Loucy (cell line): ENCODE data around the gene GALNT5.

Source experiments
- H2AFZ ChIP-seq: fragments of 200-600 bp; sonication (generic); 2 replicates; pipeline ENCODE4 v1.6.0; 2016; ENCODE audit warnings: antibody characterized with exemption, mild to moderate bottlenecking, low read length, moderate library complexity
- H3F3A ChIP-seq: fragments of 200-600 bp; 2 replicates; pipeline ENCODE4 v1.6.0; 2016; ENCODE audit warnings: antibody characterized with exemption, low read depth, mild to moderate bottlenecking
- H3K27me3 ChIP-seq: fragments of 200-600 bp; sonication (generic); 2 replicates; pipeline ENCODE4 v1.6.1; 2014; ENCODE audit warnings: low read length, mild to moderate bottlenecking; ENCODE audit not compliant: insufficient read depth, poor library complexity, severe bottlenecking
- H3K36me3 ChIP-seq: fragments of 200-600 bp; sonication (generic); 2 replicates; pipeline ENCODE4 v1.6.1; 2016; ENCODE audit warnings: low read length; ENCODE audit not compliant: insufficient read depth
- H3K4me1 ChIP-seq: fragments of 200-600 bp; sonication (generic); 2 replicates; pipeline ENCODE4 v1.5.1; 2014; ENCODE audit warnings: low read length, mild to moderate bottlenecking; ENCODE audit not compliant: insufficient read depth, poor library complexity, severe bottlenecking
- H3K4me2 ChIP-seq: fragments of 200-600 bp; sonication (generic); 2 replicates; pipeline ENCODE4 v1.6.0; 2014; ENCODE audit warnings: antibody characterized with exemption, low read length, low read depth, mild to moderate bottlenecking; ENCODE audit not compliant: poor library complexity, severe bottlenecking
- H3K4me3 ChIP-seq: fragments of 200-600 bp; sonication (generic); 2 replicates; pipeline ENCODE4 v1.5.1; 2014; ENCODE audit warnings: low read length, mild to moderate bottlenecking, mixed read lengths; ENCODE audit not compliant: poor library complexity, severe bottlenecking
- H3K79me2 ChIP-seq: fragments of 200-600 bp; sonication (generic); 2 replicates; pipeline ENCODE4 v1.6.1; 2014; ENCODE audit warnings: low read length; ENCODE audit not compliant: insufficient read depth
- H3K9ac ChIP-seq: fragments of 200-600 bp; sonication (generic); 2 replicates; pipeline ENCODE4 v1.6.0; 2014; ENCODE audit warnings: mild to moderate bottlenecking, low read depth, low read length, moderate library complexity; ENCODE audit not compliant: poor library complexity, severe bottlenecking
- H3K9me2 ChIP-seq: fragments of 200-600 bp; sonication (generic); replicated peaks from 2 replicates; pipeline ENCODE4 v1.6.1; 2016; ENCODE audit warnings: low read depth, low read length, mixed read lengths
- H3K9me3 ChIP-seq: fragments of 200-600 bp; sonication (generic); 2 replicates; pipeline ENCODE4 v1.6.1; 2014; ENCODE audit warnings: mild to moderate bottlenecking, antibody characterized with exemption, low read length, low read depth; ENCODE audit not compliant: insufficient read depth
- H4K20me1 ChIP-seq: fragments of 200-600 bp; sonication (generic); 2 replicates; pipeline ENCODE4 v1.6.0; 2014; ENCODE audit warnings: antibody characterized with exemption, low read length, mild to moderate bottlenecking; ENCODE audit not compliant: insufficient read depth, poor library complexity, severe bottlenecking
- CTCF ChIP-seq: fragments of 200-600 bp; sonication (generic); conservative IDR thresholded peaks from 2 replicates; pipeline ENCODE4 v1.5.1; 2014; ENCODE audit warnings: mild to moderate bottlenecking, antibody characterized with exemption, low read length
- EZH2phosphoT487 ChIP-seq: fragments of 200-600 bp; IDR thresholded peaks from 2 replicates; pipeline ENCODE4 v1.6.1; 2018; ENCODE audit warnings: antibody characterized with exemption, mild to moderate bottlenecking, moderate library complexity, borderline replicate concordance

The GALNT5 gene

GRCh38 chr2:157228946-157229345 lies 28.6 kb upstream of the GALNT5 start:
- no peaks in the 10 kb centered on the region for H3F3A ChIP-seq
- H3K36me3 ChIP-seq, result no peaks in the 10 kb centered on the region
- no peak overlapping the region for H3K9ac ChIP-seq
- H3K9me3 ChIP-seq, result no peaks in the 10 kb centered on the region
- no peak overlapping the region for H3K4me2 ChIP-seq
- H3K9me2 ChIP-seq, result 0 out of 2 replicates have a peak, but pooled peaks cover 3% of the 10 kb centered on the region
- no peaks in the 10 kb centered on the region for H3K79me2 ChIP-seq
- H3K4me1 ChIP-seq, result no peaks in the 10 kb centered on the region
- no peaks in the 10 kb centered on the region for H4K20me1 ChIP-seq
- no peaks in the 10 kb centered on the region for H3K27me3 ChIP-seq
- TF ChIP-seq EZH2phosphoT487 (no peak), CTCF (no peak)
- no peak overlapping the region for H3K4me3 ChIP-seq
- no peak overlapping the region for H2AFZ ChIP-seq

- H3K4me2 ChIP-seq, result no peak overlapping the region
- H3K9me3 ChIP-seq, result no peaks in the 10 kb centered on the region
- no peak overlapping the region for H3K9ac ChIP-seq
- H3K9me2 ChIP-seq, result 0 out of 2 replicates have a peak, but pooled peaks cover 3% of the 10 kb centered on the region
- TF ChIP-seq EZH2phosphoT487, result no peak
- no peak for TF ChIP-seq CTCF
- no peak overlapping the region for H3K4me3 ChIP-seq
- no peaks in the 10 kb centered on the region for H3K4me1 ChIP-seq
- H4K20me1 ChIP-seq, result no peaks in the 10 kb centered on the region
- H3K27me3 ChIP-seq, result no peaks in the 10 kb centered on the region
- no peaks in the 10 kb centered on the region for H3K36me3 ChIP-seq
- H3F3A ChIP-seq, result no peaks in the 10 kb centered on the region
- H3K79me2 ChIP-seq, result no peaks in the 10 kb centered on the region
- H2AFZ ChIP-seq, result no peak overlapping the region
Measured at GRCh38 chr2:157229572-157229971, 27.9 kb upstream of the GALNT5 start.

- no peak overlapping the region for H3K9ac ChIP-seq
- no peak overlapping the region for H2AFZ ChIP-seq
- H3K36me3 ChIP-seq, result no peaks in the 10 kb centered on the region
- no peaks in the 10 kb centered on the region for H4K20me1 ChIP-seq
- H3K9me3 ChIP-seq, result no peaks in the 10 kb centered on the region
- no peaks in the 10 kb centered on the region for H3K79me2 ChIP-seq
- H3K4me1 ChIP-seq, result no peaks in the 10 kb centered on the region
- H3K4me3 ChIP-seq, result no peak overlapping the region
- TF ChIP-seq CTCF, result no peak
- no peak for TF ChIP-seq EZH2phosphoT487
- no peaks in the 10 kb centered on the region for H3F3A ChIP-seq
- H3K27me3 ChIP-seq, result no peaks in the 10 kb centered on the region
- no peak overlapping the region for H3K4me2 ChIP-seq
- H3K9me2 ChIP-seq, result 0 out of 2 replicates have a peak, but pooled peaks cover 3% of the 10 kb centered on the region
Measured at GRCh38 chr2:157231476-157231875, 26.0 kb upstream of the GALNT5 start.
